Upper lobe of left lung (tissue), 4 donors: ENCODE data around the gene CNPY1.

Experiments used
- CTCF ChIP-seq, 6 experiments: fragments of 450-650 bp in 4 of 6; fragments of 200-600 bp in 2 of 6; sonication (generic) in 2 of 6; IDR thresholded peaks; one replicate each; pipeline ENCODE4 v1.5.1; 2016 to 2019; ENCODE audit warnings: antibody characterized with exemption in 6 of 6
- POLR2A ChIP-seq, 4 donors: fragments of 450-650 bp; IDR thresholded peaks; one replicate each; pipeline ENCODE4 v1.5.1; 2016 to 2017; ENCODE audit warnings: antibody characterized with exemption in 4 of 4, mild to moderate bottlenecking in 2 of 4

GRCh38 chr7:155526225-155526624 is 20.1 kb downstream of the CNPY1 start:
- TF ChIP-seq CTCF (IDR thresholded peaks at IDR 0.05) = no peak
- TF ChIP-seq POLR2A (IDR thresholded peaks at IDR 0.05) = no peak
